Measurements from ENCODE around the gene SMTNL1. TPM values are rescaled to one million over a fixed set of nuclear protein-coding genes. Genes with fewer than 3 reads are reported as not detected.
A peak's percentile ranks its signal among the peaks of the same experiment; 100 is the strongest.
"Not testable (repeated sequence)": the region's sequence is repeated elsewhere in the genome, so short reads cannot be mapped to it uniquely, and the experiment has no call there.

SMTNL1 gene
- polyA plus RNA-seq, 3 donors: 0.17 to 0.37 (median 0.30) TPM

DNA sequence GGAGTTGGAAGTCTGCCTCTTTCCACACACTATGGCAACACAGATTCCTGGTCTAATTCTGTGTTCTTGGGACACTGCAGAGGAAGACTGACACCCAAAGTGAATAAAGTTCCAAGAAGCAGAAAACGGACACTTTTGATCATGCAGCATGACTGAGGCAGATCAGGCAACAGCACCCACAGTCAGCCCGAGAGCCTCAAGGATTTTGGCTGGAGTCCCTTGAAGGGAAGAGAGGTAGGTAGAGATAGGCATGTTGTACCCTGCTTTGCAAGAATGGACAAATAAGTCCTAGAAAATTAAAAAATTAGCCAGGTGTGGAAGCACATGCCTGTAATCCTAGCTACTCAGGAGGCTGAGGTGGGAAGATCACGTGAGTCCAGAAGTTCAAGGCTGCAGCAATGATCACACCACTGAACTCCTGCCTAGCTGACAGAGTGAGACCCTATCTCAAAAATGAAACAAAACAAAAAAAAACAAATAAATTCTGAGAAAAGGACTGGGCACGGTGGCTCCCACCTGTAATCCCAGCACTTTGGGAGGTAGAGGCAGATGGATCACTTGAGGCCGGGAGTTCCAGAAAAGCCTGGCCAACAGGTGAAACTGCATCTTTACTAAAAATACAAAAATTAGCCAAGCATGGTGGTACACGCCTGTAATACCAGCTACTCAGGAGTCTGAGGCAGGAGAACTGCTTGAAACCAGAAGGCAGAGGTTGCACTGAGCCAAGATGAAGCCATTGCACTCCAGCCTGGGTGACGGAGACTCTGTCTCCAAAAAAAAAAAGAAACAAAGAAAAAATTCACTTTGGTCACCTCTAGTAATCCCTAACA, 28.8 kb upstream of the SMTNL1 start:
- DNase-seq: no peak

DNA sequence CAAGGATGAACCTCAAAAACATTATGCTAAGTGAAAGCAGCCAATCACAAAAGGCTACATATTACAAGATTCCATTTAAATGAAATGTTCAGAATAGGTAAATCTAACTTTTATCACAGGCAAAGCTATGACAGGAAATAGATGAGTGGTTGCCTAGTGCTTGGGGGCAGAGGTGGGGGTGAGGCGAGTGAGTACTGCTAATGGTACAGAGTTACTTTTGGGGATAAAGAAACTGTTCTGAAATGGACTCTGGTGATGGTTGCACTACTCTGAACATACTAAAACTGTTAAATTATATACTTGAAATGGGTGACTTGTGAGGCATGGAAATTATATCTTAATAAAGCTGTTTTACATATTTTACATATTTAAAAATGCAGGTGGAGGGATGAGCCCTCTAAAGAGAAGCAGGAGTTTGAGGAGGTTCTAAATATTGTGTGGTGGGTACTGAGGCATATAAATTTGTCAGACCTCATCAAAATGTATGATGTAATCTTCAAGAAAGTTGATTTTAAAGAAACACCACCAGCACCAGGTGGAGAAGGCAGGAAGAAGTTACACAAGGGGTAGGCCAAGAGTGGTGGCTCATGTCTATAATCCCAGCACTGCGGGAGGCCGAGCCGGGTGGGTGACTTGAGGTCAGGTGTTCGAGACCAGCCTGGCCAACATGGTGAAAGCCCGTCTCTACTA, 25.5 kb upstream of the SMTNL1 start:
- DNase-seq: no peak

DNA sequence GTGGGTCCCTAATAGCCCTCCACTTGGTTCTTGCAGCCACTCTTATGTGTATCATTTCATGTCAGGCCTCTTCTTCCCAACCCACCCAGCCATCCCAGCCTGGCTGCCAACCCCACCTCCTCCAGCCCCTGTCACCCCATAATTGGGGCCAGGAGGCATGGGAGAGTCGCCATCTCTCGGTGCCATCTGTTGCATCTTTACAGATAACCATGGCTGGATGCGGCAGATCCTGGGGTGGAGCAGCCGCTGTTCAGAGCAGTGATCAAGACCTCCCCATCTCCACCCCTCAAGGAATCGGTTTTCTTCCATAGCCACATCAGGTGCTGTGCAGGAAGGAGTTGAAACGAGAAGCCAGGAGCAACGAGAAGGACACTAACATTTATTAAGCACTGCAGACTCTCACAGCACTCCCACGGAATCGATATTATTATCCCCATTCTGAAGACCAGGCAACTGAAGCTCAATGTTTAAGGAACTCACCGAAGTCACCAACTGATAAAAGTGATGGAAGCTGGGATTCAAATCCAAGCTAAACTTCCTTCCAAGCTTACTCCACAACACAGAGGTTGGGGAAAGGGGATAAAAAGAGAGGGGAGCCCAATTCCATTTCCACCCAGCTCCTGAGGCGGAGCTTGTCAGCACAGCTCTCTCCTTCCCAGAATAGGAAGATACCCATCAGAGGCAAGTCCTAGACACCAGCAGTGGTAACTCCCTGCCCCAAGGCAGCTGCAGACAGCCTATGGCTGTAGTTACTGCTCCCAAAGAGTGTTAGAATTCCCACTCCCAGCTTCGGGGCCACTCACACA, 24.5 kb upstream of the SMTNL1 start:
- no peak for DNase-seq

DNA sequence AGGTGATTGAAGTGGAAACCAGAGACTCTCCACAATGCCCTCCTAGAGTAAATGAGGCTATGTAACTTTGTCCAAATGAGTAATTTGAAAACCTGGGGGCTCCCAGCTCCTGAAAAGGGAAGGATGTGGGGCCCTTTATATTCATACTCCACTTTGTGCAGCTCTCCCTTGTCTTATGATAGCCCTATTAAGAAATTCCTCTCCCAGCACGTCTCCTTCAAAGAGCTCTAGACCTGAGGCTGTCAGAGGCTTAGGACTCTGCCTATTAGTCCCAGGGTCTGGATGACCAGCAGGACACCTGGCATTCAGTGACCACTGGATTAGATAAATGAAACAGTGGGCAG, 24.0 kb upstream of the SMTNL1 start:
- no peak for DNase-seq

DNA sequence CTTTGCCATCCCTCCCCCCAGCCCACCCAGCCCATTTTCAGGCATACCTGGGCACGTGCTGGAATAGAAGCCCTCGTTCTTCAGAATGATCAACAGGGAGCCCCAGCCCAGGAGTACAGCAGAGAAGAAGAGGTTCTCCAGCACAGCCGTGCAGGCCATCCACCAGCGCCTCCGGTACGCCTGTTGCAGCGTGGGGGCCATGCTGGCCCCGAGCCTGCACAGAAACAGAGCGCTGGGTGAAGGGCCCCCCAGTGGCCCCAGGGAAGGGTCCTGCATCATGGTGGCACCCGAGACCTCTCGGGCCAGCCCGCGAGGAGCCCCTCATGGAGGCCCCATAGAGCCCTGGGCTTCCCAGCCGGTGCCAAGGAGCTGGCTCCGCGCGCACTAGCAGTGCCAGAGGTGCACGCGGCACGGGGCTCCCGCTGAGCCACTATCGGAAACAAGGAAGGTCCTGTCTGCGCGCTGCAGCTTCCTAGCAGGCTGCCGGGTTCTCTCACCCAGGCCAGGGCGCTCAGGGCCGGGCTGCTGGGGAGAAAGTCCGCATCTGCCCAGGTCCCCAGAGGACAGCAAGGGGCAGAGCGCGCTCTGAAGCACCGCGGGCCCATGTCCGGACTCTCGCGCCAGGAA, 23.4 kb upstream of the SMTNL1 start:
- no peak for DNase-seq

DNA sequence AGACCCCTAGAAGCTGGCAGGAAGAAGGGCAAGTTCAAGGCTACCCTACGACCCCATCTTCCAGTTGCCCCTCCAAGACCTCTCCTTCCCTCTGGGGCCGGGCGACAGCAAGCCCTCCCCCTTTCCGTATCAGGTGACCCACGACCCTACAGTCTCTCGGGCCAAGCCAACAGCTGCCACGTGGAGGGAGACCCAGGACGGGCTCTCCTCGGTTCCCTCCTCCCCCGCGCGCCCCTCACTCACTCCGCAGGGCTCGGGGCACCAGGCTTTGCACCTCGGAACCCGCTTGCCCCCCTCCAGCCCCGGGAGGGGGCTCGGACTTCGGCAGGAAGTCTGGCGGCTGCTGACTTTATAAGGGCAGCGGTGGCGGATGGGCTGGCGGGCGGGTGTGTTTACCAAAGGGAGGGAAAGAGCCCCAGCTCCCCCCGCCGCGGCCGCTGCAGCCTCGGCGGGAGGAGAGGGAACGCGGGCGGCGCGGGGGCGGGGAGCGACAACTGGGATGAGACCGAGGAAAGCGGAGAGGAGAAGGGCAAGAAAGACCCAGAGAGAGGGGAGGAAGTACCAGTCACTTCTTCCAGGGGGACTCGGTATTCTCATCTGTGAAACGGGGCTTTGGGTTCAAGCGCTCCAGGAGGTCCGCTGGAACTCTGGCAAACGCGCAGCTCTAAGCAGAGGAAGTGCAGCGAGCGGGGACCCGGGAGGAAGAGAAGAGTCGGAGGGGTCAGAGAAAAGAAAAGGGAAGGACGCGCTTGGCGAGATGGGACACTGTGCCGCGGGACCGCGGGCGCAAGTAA, 22.7 kb upstream of the SMTNL1 start:
- peak; percentile 24 for DNase-seq

DNA sequence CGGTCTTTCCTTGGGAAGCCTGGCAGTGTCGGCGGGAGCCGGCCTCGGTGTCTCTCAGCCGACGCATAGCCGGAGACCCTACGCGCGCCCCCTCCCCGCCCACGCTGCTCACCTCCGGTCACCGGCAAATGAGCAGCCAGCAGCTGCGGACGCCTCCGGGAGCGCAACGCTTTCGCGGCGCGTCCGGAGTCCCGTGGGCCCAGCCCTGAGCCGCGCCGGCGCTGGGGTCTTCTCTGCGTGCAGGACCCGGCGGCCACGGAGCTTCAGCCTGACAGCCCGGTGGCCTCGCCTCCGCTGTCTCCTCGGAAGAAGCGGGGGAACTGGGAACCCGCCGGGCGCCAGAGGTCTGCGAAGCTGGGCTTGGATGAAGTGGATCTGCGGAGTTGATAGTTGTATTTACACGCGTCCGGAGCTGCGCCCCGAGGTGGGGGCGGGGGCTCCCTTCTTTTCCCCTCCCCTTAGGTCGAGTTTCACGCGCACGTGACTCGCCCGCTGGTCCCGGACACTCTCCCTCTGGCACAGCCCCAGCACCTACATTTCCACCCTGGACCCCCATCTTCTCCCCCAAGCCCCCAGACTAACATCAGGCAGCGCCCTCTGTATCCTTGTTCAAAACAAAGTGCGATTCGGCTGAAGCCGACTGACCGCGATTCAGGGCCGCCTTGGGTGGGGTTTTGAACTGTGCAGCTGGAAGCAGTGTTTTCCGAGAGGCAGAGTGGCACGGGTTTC, 21.9 kb upstream of the SMTNL1 start, which contains the start of gene SLC43A1:
Gene SLC43A1 (minus strand): TSS at position 371 of the 729 bp plus-strand sequence. CDS start 1,591 bp downstream, outside the sequence.
- peak; percentile 35 for DNase-seq

DNA sequence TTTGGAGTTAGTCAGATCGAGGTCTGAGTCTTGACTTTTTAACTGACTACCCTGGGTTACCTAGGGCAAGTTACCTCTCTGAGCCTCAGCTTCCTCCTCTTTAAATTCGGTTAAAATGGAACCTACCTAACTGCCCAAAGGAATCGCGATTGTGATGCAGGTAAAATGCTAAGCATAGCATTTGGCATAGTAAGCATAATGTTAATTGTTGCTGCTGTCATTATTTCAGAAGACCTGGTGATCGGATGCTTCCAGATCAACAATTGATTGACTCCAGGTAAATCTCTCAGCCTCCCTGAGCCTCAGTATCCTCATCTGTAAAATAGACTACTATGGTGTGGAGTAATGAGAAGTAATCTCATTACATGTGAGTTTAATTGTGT, 21.3 kb upstream of the SMTNL1 start:
- DNase-seq: no peak

DNA sequence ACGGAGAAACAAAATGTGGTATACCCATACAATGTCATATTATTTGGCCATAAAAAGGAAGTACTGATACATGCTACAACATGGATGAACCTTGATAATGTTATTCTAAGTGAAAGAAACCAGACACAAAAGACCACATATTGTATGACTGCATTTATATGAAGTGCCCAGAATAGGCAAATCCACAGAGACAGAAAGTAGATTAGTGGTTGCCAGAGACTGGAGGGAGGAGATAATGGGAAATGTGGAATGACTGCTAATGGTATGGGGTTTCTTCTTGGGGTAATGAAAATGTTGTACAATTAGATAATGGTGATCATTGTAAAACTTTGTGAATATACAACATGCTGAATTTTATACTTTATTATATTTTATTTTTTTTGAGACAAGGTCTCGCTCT, 16.3 kb upstream of the SMTNL1 start:
- no peak for DNase-seq

DNA sequence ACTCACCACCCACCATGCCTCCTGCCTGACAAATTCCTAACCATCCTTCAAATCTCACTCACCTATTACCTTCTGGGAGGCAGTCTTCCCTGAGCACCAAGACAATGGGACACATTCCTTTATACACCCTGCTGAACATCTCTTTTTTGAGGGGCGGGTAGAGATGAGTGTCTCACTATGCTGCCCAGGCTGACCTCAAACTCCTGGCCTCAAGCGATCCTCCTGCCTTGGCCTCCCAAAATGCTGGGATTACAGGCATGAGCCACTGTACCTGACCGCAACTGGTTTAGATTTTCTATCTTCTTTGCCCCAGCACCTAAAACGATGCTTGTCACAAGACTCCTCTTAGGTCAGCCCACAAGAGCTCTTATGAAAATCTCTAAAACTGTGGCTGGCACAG, 14.0 kb upstream of the SMTNL1 start:
- DNase-seq: no peak

DNA sequence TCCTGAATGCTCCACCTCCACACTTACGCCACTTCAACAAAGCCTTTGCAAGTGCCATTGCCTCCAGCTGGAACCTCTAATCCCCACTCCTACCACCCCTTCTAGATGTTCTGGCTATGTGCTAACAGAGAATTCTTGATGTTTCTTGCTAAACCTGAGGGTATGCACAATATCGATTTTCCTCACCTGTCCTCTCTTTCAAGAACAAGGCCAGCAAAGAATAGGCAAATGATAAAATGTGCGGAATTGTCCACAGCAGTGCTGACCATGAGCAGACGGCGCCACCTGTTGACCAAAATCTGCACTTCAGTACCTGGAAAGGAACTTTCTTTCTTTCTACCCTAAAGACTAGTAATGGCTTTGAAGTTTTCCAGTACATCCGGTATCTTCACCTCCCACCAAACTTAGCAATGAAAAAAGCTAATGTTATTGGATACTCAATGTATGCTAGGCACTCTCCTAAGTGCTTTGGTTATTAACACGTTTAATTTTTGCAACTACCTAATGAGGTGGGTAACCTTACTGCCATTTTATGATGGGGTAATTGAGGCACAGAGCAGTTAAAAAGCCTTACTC, 10.3 kb upstream of the SMTNL1 start:
- DNase-seq: peak; percentile 59

DNA sequence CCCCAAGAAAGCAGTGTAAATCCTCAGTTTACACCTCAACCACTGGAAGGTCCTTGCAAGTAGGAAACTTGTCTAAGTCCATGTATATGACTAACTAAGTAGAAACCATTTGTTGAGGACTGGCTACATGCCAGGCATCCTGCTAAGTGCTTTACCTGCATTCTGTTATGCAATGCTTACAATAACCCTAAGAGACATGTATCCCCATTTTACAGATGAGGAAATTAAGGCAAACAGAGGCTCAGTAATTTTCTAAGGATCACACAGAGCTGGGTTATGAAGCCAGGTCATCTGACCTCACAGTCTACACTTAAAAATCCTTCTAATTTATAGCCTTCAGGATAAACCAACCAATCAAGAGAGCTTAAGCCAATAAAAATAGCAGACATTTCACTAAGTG, 8.4 kb upstream of the SMTNL1 start:
- DNase-seq: no peak

DNA sequence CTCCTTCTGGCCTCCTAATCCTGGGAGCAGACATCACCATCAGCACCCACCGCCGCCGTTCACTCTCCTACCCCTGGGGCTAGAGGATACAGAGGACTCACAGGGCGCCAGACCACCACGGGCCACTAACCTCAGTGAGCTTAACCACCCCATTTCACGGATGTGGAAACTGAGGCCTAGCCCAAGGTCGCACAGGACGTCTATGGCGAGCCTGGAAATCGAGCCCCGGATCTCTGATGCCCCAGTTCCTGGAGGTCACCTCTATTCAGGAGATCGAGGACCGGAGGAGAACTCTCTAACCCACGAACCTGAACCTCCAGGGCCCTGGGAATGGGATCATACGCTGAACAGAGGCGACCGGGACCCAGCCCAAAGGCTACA, 7.2 kb upstream of the SMTNL1 start:
- DNase-seq: no peak

DNA sequence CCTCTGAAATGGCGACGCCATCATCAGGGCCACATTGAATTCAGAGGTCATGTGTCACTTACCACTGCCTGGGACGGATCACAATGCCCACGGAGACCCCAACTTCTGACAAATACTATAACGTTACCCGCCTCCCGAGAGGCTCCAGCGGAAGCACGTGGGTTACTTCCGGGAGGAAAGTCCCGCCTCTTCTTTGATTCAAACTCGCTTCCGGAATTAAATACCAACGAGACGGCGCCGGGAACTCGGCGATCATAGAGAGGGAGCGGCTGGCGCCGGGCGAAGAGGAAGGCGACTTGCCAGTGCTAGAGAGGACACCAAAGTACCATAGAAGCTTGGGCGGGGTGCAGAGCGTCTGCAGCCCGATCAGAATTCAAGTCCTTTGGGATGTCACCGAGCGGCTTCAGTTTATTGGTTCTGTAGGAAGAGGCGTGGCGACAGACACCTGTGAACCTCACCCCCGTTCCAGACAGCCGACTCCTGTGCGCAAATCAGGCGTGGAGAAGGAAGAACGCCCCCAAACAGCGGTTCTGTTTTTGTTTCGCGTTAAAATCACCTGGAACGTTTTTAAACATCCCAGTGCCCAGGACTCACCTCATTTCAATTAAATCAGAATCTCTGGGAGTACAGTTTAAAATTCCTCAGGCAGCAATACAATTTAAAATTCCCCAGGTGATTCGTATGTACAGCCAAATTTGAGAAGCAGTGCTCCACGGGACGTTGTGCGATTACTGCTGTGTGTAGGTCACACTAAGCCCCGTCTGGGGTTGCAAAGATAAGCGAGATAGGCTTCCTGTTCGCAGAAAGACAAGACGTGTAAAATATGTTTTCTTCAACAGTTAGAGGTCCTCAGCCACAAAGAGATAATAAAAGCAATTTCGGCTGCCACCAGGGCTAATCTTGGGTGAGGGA, 6.5 kb upstream of the SMTNL1 start, which contains the start of gene TIMM10:
Gene TIMM10 (minus strand): TSS at position 159 of the 912 bp plus-strand sequence. CDS start 565 bp downstream, outside the sequence.
- peak; percentile 97 for DNase-seq

DNA sequence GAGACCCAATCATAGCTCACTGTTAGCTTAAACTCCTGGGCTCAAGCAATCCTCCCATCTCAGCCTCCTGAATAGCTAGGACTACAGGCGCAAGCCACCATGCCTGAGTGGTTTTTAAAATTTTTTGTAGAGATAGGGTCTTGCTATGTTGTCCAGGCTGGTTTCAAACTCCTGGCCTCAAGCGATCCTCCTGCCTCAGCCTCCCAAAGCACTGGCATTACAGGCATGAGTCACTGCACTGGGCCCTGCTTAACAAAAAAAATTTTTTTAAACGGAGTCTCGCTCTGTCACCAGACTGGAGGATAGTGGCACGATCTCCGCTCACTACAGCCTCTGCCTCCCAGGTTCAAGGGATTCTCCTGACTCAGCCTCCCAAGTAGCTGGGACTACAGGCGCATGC, 2.9 kb upstream of the SMTNL1 start:
- DNase-seq: not testable (repeated sequence)

DNA sequence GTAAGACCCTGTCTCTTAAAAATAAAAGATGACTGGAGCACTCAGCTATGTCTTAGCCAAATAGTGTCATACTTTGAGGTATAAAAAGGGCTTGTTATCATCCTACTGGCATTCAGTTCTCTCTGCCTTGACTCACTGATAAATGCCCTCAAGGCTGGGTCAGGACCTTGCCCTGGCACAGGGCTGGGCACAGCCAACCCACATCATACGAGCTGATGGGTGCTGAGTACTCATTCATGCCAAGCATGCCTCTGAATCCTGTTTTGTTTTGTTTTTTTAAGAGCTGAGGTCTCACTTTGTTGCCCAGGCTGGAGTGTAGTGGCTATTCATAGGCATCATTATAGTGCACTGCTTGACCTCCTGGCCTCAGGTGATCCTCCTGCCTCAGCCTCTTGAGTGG, 1.9 kb downstream of the SMTNL1 start:
- DNase-seq: no peak

DNA sequence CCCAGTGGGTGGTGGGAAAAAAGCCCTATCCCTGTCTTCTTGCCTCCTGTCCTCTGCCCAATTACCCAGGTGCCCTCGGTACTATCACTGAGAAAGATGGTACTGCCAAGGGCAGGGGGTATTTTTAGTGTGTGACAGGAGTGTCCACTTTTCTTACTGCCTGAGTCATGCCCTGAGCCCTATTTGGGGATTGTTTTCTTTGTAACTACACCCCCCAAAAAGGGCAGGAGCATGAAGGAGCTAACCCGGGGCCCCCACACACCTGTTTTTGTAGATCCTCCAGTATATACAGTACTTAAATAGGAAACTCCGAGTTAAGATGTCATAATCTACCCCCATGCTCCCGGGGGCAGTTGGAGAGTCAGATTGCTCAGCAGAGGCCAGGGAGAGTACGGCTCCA, 3.8 kb downstream of the SMTNL1 start:
- no peak for DNase-seq

DNA sequence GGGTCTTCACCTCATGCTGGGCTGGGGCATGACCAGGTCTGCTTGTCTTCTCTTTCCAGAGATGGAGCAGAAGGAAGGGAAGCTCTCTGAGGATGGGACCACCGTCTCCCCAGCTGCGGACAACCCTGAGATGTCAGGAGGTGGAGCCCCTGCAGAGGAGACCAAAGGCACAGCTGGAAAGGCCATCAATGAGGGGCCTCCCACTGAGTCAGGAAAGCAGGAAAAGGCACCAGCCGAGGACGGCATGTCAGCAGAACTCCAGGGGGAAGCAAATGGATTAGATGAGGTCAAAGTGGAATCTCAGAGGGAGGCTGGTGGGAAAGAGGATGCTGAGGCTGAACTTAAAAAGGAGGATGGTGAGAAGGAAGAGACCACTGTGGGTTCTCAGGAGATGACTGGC, 5.2 kb downstream of the SMTNL1 start:
- no peak for DNase-seq

DNA sequence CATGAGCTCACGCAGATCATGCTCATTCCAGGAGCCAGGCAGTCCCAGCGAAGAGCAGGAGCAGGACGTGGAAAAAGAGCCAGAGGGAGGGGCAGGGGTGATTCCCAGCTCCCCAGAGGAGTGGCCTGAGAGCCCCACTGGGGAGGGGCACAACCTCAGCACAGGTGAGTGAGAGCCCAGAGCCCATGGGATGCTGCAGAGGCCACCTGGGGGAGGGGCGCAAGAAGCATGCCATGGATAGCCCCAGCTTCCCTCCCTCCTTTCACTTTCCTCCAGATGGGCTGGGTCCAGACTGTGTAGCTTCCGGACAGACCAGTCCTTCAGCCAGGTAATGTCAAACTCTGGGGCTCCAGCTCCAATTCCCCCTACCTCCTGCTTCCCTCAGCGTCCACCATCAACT, 6.2 kb downstream of the SMTNL1 start:
- DNase-seq: no peak

Data from renal pelvis (tissue), 4 donors.